ENCODE measurements around the gene P2RX1. TPM values are rescaled to one million over a fixed set of nuclear protein-coding genes. Genes with fewer than 3 reads are reported as not detected.

P2RX1 gene
- 1 to 10 TPM in 4 of 10 donors, under 1 TPM in 6; 0.27 to 2.6 (median 0.49) TPM for total RNA-seq
- under 1 TPM; 0.37 to 0.99 TPM for polyA plus RNA-seq
- long read RNA-seq, donor 1, partial matches to known transcripts, result 0 of 1 reads
- long read RNA-seq, donor 1, other reads (novel, unspliced or antisense), result 0 of 1 reads
- long read RNA-seq, donor 2, partial matches to known transcripts, result 0 of 1 reads
- long read RNA-seq, donor 2, other reads (novel, unspliced or antisense), result 1 of 1 reads
- long read RNA-seq, donor 3, result 0 reads

- Histone ChIP-seq H3K4me3 (peak within 1 kb of the TSS in 5 of 10 donors; percentile 0 to 51 (median 10)), H3K4me1 (peaks cover 9 to 58% (median 43%) of the 10 kb centered on the region in 9 donors), H3K36me3 (no peaks in the 10 kb centered on the region), H3K27ac (peak within 1 kb of the TSS in 7 of 10 donors; percentile 14 to 89 (median 48)), H3K9me3 (no peaks in the 10 kb centered on the region), H3K27me3 (no peaks in the 10 kb centered on the region)
- intact Hi-C loops (cut with DNase I), result loop anchor here in 3 of 10 donors (5.0 to 10.0 kb wide), 3 partner anchors 54 to 159 kb away; no protein-coding TSS in a partner anchor
- TF ChIP-seq CTCF (IDR thresholded peaks at IDR 0.05), result no peak
- no peak for DNase-seq
- WGBS, 2 donors, result 71 to 73% methylated on average over 28 of the region's 28 CpGs
- ATAC-seq, result peak in 6 of 8 donors; percentile 10 to 43 (median 24)
Measured at GRCh38 chr17:3915995-3916696, at the start of gene P2RX1. Gene P2RX1 (minus strand): TSS chr17:3916465. CDS start chr17:3916225, 240 bp downstream.

- intact Hi-C loops (cut with DNase I), result loop anchor here in 1 of 10 donors (5.0 kb wide), 1 partner anchor 37 kb away; no protein-coding TSS in a partner anchor
- TF ChIP-seq CTCF (IDR thresholded peaks at IDR 0.05), result peak in 1 of 9 donors; percentile 27
- 26 to 28% methylated on average over 17 of the region's 17 CpGs for WGBS, 2 donors
- DNase-seq (peak; percentile 58 to 60), ATAC-seq (peak; percentile 40 to 78 (median 60))
- peaks cover 3 to 38% (median 24%) of the 10 kb centered on the region in 7 donors for H3K27me3 ChIP-seq
- peak overlapping the region; percentile 9 to 90 (median 57) for H3K27ac ChIP-seq
- no peaks in the 10 kb centered on the region for H3K9me3 ChIP-seq
- H3K4me1 ChIP-seq, result peaks cover 5 to 50% (median 32%) of the 10 kb centered on the region in 9 donors
- peak overlapping the region in 9 of 10 donors; percentile 44 to 71 (median 57) for H3K4me3 ChIP-seq
- H3K36me3 ChIP-seq, result no peaks in the 10 kb centered on the region
Measured at GRCh38 chr17:3965118-3965800, 49.0 kb upstream of the P2RX1 start.

GRCh38 chr17:3964203-3965117 lies 48.2 kb upstream of the P2RX1 start, which contains the start of gene ATP2A3:
Gene ATP2A3 (minus strand): TSS chr17:3964437. CDS start chr17:3964291, 146 bp downstream.
- Histone ChIP-seq H3K27ac (peak within 1 kb of the TSS; percentile 9 to 90 (median 57)), H3K4me3 (peak within 1 kb of the TSS in 9 of 10 donors; percentile 44 to 71 (median 57)), H3K4me1 (peaks cover 7 to 58% (median 32%) of the 10 kb centered on the region in 9 donors), H3K27me3 (peaks cover 3 to 38% (median 24%) of the 10 kb centered on the region in 7 donors), H3K9me3 (no peaks in the 10 kb centered on the region), H3K36me3 (no peaks in the 10 kb centered on the region)
- TF ChIP-seq CTCF (IDR thresholded peaks at IDR 0.05), result no peak
- WGBS, 2 donors, result 2 to 3% methylated on average over 79 to 86 of the region's 92 CpGs
- DNase-seq (peak in 1 of 2 donors; percentile 57), ATAC-seq (peak; percentile 32 to 76 (median 50))
- intact Hi-C loops (cut with DNase I), result loop anchor here in 1 of 10 donors (5.0 kb wide), 1 partner anchor 38 kb away; no protein-coding TSS in a partner anchor
